GM19438 (cell line): ENCODE results near the gene CALY.
"Not testable (repeated sequence)": the region's sequence is repeated elsewhere in the genome, so short reads cannot be mapped to it uniquely, and the experiment has no call there.

Source experiments
- ATAC-seq: cut with Tn5 transposase; IDR thresholded peaks from one replicate; pipeline ENCODE4 v1.9.1; 2021; ENCODE audit warnings: low read depth; ENCODE audit not compliant: unreplicated experiment

The CALY gene

GRCh38 chr10:133334503-133335245 is 2.0 kb downstream of the CALY start:
- no peak for ATAC-seq

- ATAC-seq, result no peak
These were observed 3.6 kb downstream of the CALY start for GRCh38 chr10:133332936-133333699.

GRCh38 chr10:133329491-133330202 is 7.0 kb downstream of the CALY start:
- ATAC-seq, result peak; percentile 78

GRCh38 chr10:133328358-133329343 is 8.0 kb downstream of the CALY start:
- ATAC-seq, result no peak

GRCh38 chr10:133327651-133328357 is 8.9 kb downstream of the CALY start:
- no peak for ATAC-seq

GRCh38 chr10:133326745-133327650 is 9.7 kb downstream of the CALY start:
- no peak for ATAC-seq

GRCh38 chr10:133326223-133326551 is 10.5 kb downstream of the CALY start:
- ATAC-seq, result no peak

GRCh38 chr10:133325440-133326222 is 11.1 kb downstream of the CALY start:
- no peak for ATAC-seq

- peak; percentile 8 for ATAC-seq
These were observed 11.8 kb downstream of the CALY start for GRCh38 chr10:133324857-133325260.

- peak; percentile 52 for ATAC-seq
These were observed 12.4 kb downstream of the CALY start for GRCh38 chr10:133324198-133324792.

- ATAC-seq, result not testable (repeated sequence)
These were observed 14.5 kb downstream of the CALY start for GRCh38 chr10:133322064-133322709.

GRCh38 chr10:133320852-133321422 is 15.8 kb downstream of the CALY start:
- not testable (repeated sequence) for ATAC-seq

- ATAC-seq, result peak; percentile 92
These were observed 18.1 kb downstream of the CALY start for GRCh38 chr10:133318494-133319127.

- no peak for ATAC-seq
These were observed 20.0 kb downstream of the CALY start for GRCh38 chr10:133316732-133317131.

- no peak for ATAC-seq
These were observed 20.4 kb downstream of the CALY start for GRCh38 chr10:133316266-133316665.

GRCh38 chr10:133315847-133316246 is 20.8 kb downstream of the CALY start:
- ATAC-seq, result no peak
